NB4 (cell line): ENCODE results near the gene P2RY2.

Experiments
- DNase-seq: peaks from one replicate; pipeline ENCODE4 v3.0.0; 2010; ENCODE audit warnings: low read depth
- H3K4me3 ChIP-seq: one replicate; pipeline ENCODE4 v1.5.1; 2011; ENCODE audit warnings: mild to moderate bottlenecking, low read depth, low read length, moderate library complexity
- MYC ChIP-seq: IDR thresholded peaks from 2 replicates; pipeline ENCODE4 v1.6.1; 2011; ENCODE audit warnings: low read depth, low read length
- POLR2A ChIP-seq: IDR thresholded peaks from 2 replicates; pipeline ENCODE4 v1.6.1; 2011; ENCODE audit warnings: mild to moderate bottlenecking; ENCODE audit not compliant: insufficient read length; ENCODE audit errors: extremely low read depth
- TF ChIP-seq, protein P1 (sequence below): IDR thresholded peaks from 2 replicates; pipeline ENCODE4 v1.6.1; 2011; ENCODE audit warnings: low read depth, low read length
- TF ChIP-seq, protein P2 (sequence below): IDR thresholded peaks from one replicate; pipeline ENCODE4 v1.5.1; 2012; ENCODE audit warnings: low read depth, low read length

Gene P2RY2

DNA sequence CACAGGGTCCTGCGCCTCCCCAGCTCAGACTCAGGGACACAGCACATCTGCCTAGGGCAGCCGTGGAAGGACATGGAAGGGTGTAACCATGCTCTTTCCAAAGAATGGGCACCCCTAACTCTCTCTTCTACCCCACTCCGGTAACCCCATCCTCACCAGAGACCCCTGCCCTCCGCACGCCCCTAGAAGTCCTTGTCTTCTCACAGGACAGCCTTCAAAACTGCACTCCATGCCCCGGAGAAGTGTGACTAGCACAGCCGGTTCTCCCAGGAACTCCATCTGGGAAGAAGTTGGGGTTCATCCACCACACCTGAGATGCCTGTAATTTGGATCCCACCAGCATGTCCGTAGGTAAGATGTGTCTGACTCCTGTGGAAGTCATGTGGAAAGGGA, 25.0 kb downstream of the P2RY2 start:
- no peak overlapping the region for H3K4me3 ChIP-seq
- TF ChIP-seq, protein P1, sequence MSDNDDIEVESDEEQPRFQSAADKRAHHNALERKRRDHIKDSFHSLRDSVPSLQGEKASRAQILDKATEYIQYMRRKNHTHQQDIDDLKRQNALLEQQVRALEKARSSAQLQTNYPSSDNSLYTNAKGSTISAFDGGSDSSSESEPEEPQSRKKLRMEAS, result no peak
- TF ChIP-seq, protein P2, sequence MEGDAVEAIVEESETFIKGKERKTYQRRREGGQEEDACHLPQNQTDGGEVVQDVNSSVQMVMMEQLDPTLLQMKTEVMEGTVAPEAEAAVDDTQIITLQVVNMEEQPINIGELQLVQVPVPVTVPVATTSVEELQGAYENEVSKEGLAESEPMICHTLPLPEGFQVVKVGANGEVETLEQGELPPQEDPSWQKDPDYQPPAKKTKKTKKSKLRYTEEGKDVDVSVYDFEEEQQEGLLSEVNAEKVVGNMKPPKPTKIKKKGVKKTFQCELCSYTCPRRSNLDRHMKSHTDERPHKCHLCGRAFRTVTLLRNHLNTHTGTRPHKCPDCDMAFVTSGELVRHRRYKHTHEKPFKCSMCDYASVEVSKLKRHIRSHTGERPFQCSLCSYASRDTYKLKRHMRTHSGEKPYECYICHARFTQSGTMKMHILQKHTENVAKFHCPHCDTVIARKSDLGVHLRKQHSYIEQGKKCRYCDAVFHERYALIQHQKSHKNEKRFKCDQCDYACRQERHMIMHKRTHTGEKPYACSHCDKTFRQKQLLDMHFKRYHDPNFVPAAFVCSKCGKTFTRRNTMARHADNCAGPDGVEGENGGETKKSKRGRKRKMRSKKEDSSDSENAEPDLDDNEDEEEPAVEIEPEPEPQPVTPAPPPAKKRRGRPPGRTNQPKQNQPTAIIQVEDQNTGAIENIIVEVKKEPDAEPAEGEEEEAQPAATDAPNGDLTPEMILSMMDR, result no peak
- DNase-seq, result no peak

DNA sequence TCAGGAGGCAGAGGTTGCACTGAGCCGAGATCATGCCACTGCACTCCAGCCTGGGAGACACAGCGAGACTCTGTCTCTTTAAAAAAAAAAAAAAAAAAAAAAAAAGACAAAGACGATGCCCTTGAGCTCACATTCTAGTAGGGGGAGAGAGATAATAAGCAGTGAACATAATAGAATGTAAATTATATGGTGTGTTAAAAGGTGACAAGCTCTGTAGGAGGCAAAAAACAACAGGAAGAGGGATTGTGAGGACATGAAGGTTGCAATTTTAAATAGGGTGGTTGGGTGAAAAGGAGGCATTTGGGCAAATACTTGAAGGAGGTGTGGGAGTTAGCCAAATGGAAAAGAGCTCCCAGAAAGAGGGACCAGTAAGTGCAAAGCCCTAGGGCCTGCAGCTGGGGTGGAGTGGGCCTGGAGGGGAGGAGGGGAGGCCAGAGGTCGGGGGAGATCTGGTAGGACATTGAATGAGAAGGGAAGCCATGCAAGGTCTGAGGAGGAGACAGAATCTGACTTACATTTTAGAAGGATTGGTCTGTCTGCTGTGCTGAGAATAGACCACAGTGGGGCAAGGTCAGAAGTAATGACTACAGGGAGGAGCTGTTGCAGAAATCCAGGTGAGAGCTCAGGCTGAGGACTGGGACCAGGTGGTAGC, 26.6 kb downstream of the P2RY2 start:
- H3K4me3 ChIP-seq, result no peak overlapping the region
- DNase-seq, result no peak
- TF ChIP-seq, protein P2, result no peak
- TF ChIP-seq POLR2A, result no peak
- TF ChIP-seq, protein P1, result no peak
- no peak for TF ChIP-seq MYC

DNA sequence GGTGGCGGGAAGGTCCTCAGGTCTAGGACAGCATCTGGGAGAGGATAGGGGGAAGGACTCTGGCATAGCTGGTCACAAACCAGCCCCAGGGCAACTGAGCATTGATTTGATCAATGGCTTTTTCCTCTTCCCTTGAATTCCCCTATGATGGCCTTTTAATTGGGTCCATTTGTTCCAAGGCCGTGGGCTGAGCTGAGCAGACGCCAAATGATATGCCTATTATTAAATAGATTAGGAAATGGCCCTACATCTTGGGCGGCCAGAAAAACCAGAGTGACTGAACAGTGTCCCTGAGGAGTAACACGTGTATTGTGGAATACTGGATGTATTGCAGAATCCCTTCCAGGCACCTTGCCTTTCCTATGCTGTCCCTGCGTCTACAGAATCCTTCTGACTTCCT, 27.4 kb downstream of the P2RY2 start:
- TF ChIP-seq, protein P2, result no peak
- no peak for TF ChIP-seq MYC
- TF ChIP-seq, protein P1, result no peak
- no peak for TF ChIP-seq POLR2A
- DNase-seq, result no peak
- no peak overlapping the region for H3K4me3 ChIP-seq

DNA sequence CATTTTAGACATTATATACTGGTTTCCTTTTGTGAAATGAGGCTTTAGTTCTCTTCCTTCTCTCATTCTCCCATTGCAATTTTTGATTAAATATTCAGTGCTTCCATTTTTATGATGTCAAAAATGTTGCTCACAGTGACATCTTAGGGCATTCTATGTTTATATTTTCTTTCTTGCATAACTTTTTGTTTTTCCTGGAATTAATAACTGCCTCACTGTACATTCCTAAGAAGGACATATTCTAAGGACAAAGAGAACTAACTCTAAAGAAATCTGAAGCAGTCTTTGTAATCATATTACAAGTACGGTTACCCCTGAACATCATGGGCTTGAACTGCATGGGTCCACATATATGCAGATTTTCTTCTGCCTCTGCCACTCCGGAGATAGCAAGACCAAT, 28.2 kb downstream of the P2RY2 start:
- TF ChIP-seq MYC (no peak), POLR2A (no peak)
- TF ChIP-seq, protein P2, result no peak
- TF ChIP-seq, protein P1, result no peak
- no peak overlapping the region for H3K4me3 ChIP-seq
- no peak for DNase-seq

DNA sequence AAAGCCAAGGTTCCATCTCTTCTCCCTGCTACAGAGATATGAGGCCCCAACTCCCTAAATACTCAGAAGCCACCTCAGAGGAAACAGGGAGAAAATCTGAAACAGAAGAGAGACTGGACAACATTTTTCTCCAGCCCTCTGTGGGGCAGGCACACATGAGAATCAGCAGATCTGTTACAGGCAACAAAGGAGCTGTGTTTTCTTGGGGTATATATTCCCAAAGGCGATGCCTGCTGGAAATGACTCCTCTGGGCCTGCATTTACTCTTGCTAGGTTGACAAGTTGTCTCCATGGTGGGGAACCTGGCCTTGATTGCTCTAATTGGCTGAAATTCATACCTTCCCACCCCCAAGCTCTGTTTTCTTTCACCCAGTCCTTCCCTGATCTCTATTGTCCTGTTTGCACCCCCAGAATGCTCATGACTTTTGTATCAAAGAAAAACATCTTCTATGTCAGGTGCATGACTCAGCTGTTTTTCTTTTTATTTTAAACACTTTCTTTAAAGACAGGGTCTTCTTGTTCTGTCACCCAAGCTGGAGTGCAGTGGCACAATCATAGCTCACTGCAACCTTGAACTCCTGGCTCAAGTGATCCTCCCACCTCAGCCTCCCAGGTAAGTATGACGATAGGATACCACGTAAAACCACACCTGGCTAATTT, 30.6 kb downstream of the P2RY2 start:
- H3K4me3 ChIP-seq, result no peak overlapping the region
- DNase-seq, result no peak
- TF ChIP-seq POLR2A (no peak), MYC (no peak)
- TF ChIP-seq, protein P1, result no peak
- TF ChIP-seq, protein P2, result no peak
